H1 (cell line): ENCODE results near the gene EVC2. TPM values are rescaled to one million over a fixed set of nuclear protein-coding genes. Genes with fewer than 3 reads are reported as not detected.

Source experiments
- CTCF ChIA-PET: fragments of 300-600 bp; sonication (Branson Sonifier 250); formaldehyde crosslinking; loops from one replicate; lab custom pipeline; 2021; ENCODE audit not compliant: partially characterized antibody; lab: Charles Lee
- POLR2A ChIA-PET: fragments of 300-600 bp; sonication (Branson Sonifier 250); formaldehyde crosslinking; loops from one replicate; lab custom pipeline; 2021; ENCODE audit warnings: inconsistent platforms; ENCODE audit not compliant: partially characterized antibody; lab: Charles Lee
- DNase-seq, 2 experiments: peaks; one replicate each; pipeline versions ENCODE4 v3.0.0 to v3.0.0-alpha.2; 2010 to 2022; ENCODE audit warnings: low spot score in 2 of 2, low read depth in 1 of 2, mixed read lengths in 1 of 2
- FAIRE-seq: peaks from 2 replicates; lab custom pipeline; 2011; peaks lifted over from hg19 to GRCh38; lab: Jason Lieb, UNC
- H2AFZ ChIP-seq: 2 replicates; pipeline ENCODE4 v1.8.1; 2012; ENCODE audit warnings: low read length, inconsistent platforms
- H2AK5ac ChIP-seq: 2 replicates; pipeline ENCODE4 v1.6.1; 2013; ENCODE audit warnings: low read depth, low read length
- H2BK120ac ChIP-seq: replicated peaks from 2 replicates; pipeline ENCODE3; 2013; ENCODE audit warnings: low read depth, low read length, inconsistent platforms
- H2BK12ac ChIP-seq: 2 replicates; pipeline ENCODE4 v1.6.1; 2013; ENCODE audit warnings: low read depth, low read length
- H2BK15ac ChIP-seq: 2 replicates; pipeline ENCODE4 v1.6.1; 2013; ENCODE audit warnings: low read length
- H2BK20ac ChIP-seq: 2 replicates; pipeline ENCODE4 v1.6.1; 2013; ENCODE audit warnings: low read length
- H2BK5ac ChIP-seq: 2 replicates; pipeline ENCODE4 v1.6.1; 2013; ENCODE audit warnings: low read depth, low read length
- H3K14ac ChIP-seq: 2 replicates; pipeline ENCODE4 v1.6.1; 2013; ENCODE audit warnings: inconsistent platforms; ENCODE audit not compliant: insufficient read length
- H3K18ac ChIP-seq: 2 replicates; pipeline ENCODE4 v1.6.1; 2013; ENCODE audit warnings: low read length; ENCODE audit errors: extremely low read depth
- H3K23ac ChIP-seq: 2 replicates; pipeline ENCODE4 v1.6.1; 2013; ENCODE audit warnings: inconsistent platforms; ENCODE audit not compliant: insufficient read length
- H3K23me2 ChIP-seq: 2 replicates; pipeline ENCODE4 v1.6.1; 2013; ENCODE audit warnings: low read depth, low read length
- H3K27ac ChIP-seq: 2 replicates; pipeline ENCODE4 v1.6.1; 2011; ENCODE audit warnings: low read depth, low read length, inconsistent platforms
- H3K27me3 ChIP-seq, 4 experiments: replicated peaks in 1 of 4; 1 replicate in 1 of 4; 2 replicates in 3 of 4; pipeline versions ENCODE4 v1.6.1 to v1.8.1; 2011 to 2013; ENCODE audit warnings: low read length in 3 of 4, mild to moderate bottlenecking in 3 of 4, inconsistent platforms in 2 of 4, mixed read lengths in 2 of 4, moderate library complexity in 1 of 4; ENCODE audit not compliant: control insufficient read depth in 3 of 4, insufficient read depth in 3 of 4; ENCODE audit errors: extremely low read depth in 1 of 4
- H3K36me3 ChIP-seq, 4 experiments: 2 replicates each; pipeline versions ENCODE4 v1.6.1 to v1.8.1; 2011 to 2013; ENCODE audit warnings: mild to moderate bottlenecking in 4 of 4, low read length in 3 of 4, moderate library complexity in 2 of 4, control low read depth in 1 of 4, inconsistent platforms in 1 of 4; ENCODE audit not compliant: insufficient read depth in 4 of 4, control insufficient read depth in 2 of 4
- H3K4ac ChIP-seq: replicated peaks from 2 replicates; pipeline ENCODE3; 2013; ENCODE audit warnings: low read length, low read depth, mixed read lengths, inconsistent platforms; ENCODE audit not compliant: insufficient read length
- H3K4me1 ChIP-seq, 4 experiments: replicated peaks in 1 of 4; 1 replicate in 1 of 4; 2 replicates in 3 of 4; pipeline versions ENCODE4 v1.6.1 to v1.8.1; 2011 to 2013; ENCODE audit warnings: low read length in 3 of 4, inconsistent platforms in 2 of 4, mixed read lengths in 1 of 4; ENCODE audit not compliant: insufficient read depth in 4 of 4, control insufficient read depth in 3 of 4
- H3K4me2 ChIP-seq, 2 experiments: 2 replicates each; pipeline versions ENCODE4 v1.6.1 to v1.8.1; 2011 to 2013; ENCODE audit warnings: low read depth in 2 of 2, low read length in 2 of 2, control low read depth in 1 of 2, inconsistent platforms in 1 of 2, mild to moderate bottlenecking in 1 of 2; ENCODE audit not compliant: insufficient read depth in 1 of 2
- H3K4me3 ChIP-seq, 4 experiments: fragments of 200-600, 300-600 bp in 1 of 4; sonication (generic), shearing (Covaris generic), sonication (Bioruptor Twin) in 1 of 4; 2 replicates each; pipeline versions ENCODE4 v1.5.1 to v1.8.1; 2011 to 2016; ENCODE audit warnings: low read length in 4 of 4, low read depth in 3 of 4, control low read depth in 2 of 4, inconsistent platforms in 2 of 4, mild to moderate bottlenecking in 2 of 4, mixed read lengths in 1 of 4, moderate library complexity in 1 of 4; ENCODE audit not compliant: insufficient read depth in 2 of 4; ENCODE audit errors: extremely low read depth in 1 of 4
- H3K56ac ChIP-seq: replicated peaks from 2 replicates; pipeline ENCODE3; 2013; ENCODE audit warnings: low read depth, mild to moderate bottlenecking, mixed read lengths, low read length, inconsistent platforms; ENCODE audit not compliant: insufficient read length
- H3K79me1 ChIP-seq: 2 replicates; pipeline ENCODE4 v1.6.1; 2013; ENCODE audit warnings: low read depth, low read length, control low read depth
- H3K79me2 ChIP-seq, 2 experiments: 2 replicates each; pipeline versions ENCODE4 v1.6.1 to v1.8.1; 2012 to 2013; ENCODE audit warnings: low read length in 2 of 2, mild to moderate bottlenecking in 2 of 2, inconsistent platforms in 1 of 2; ENCODE audit not compliant: insufficient read depth in 2 of 2, control insufficient read depth in 1 of 2
- H3K9ac ChIP-seq, 4 experiments: replicated peaks in 1 of 4; 1 replicate in 1 of 4; 2 replicates in 3 of 4; pipeline versions ENCODE4 v1.6.1 to v1.8.1; 2011 to 2013; ENCODE audit warnings: low read depth in 3 of 4, low read length in 3 of 4, control low read depth in 2 of 4, mild to moderate bottlenecking in 2 of 4, moderate library complexity in 2 of 4, inconsistent platforms in 1 of 4; ENCODE audit errors: extremely low read depth in 1 of 4
- H3K9me3 ChIP-seq, 2 experiments: 2 replicates each; pipeline versions ENCODE4 v1.6.1 to v1.8.1; 2012 to 2013; ENCODE audit warnings: mild to moderate bottlenecking in 2 of 2, moderate library complexity in 2 of 2, control low read depth in 1 of 2, inconsistent platforms in 1 of 2, low read depth in 1 of 2, low read length in 1 of 2, mixed read lengths in 1 of 2; ENCODE audit not compliant: insufficient read depth in 2 of 2
- H4K20me1 ChIP-seq, 2 experiments: replicated peaks in 1 of 2; 2 replicates each; pipeline versions ENCODE3 to v1.8.1; 2011 to 2013; ENCODE audit warnings: inconsistent platforms in 2 of 2, low read length in 2 of 2, mild to moderate bottlenecking in 1 of 2; ENCODE audit not compliant: insufficient read depth in 2 of 2, control insufficient read depth in 1 of 2
- H4K5ac ChIP-seq: 2 replicates; pipeline ENCODE4 v1.6.1; 2013; ENCODE audit warnings: low read length, low read depth, mixed read lengths, inconsistent platforms; ENCODE audit not compliant: insufficient read length
- H4K8ac ChIP-seq: 2 replicates; pipeline ENCODE4 v1.8.0; 2013; ENCODE audit warnings: mild to moderate bottlenecking, moderate library complexity, low read length, inconsistent platforms; ENCODE audit not compliant: insufficient read depth; ENCODE audit errors: extremely low read depth
- H4K91ac ChIP-seq: replicated peaks from 2 replicates; pipeline ENCODE3; 2013; ENCODE audit warnings: low read length, mixed read lengths, inconsistent platforms; ENCODE audit not compliant: insufficient read length
- CBX8 ChIP-seq: fragments of 300-800, 300-1000 bp; sonication (generic); IDR thresholded peaks from 2 replicates; pipeline ENCODE4 v1.7.1; 2016; ENCODE audit warnings: low read depth, low read length, borderline replicate concordance
- CHD2 ChIP-seq: IDR thresholded peaks from 2 replicates; pipeline ENCODE4 v1.6.1; 2012; ENCODE audit warnings: low read length, improper control_type of control experiment
- CTCF ChIP-seq, 3 experiments: IDR thresholded peaks; 1 replicate in 2 of 3; 2 replicates in 1 of 3; pipeline versions ENCODE4 v1.5.1 to v1.6.1; 2011; ENCODE audit warnings: low read length in 3 of 3, mild to moderate bottlenecking in 3 of 3, inconsistent platforms in 2 of 3, low read depth in 1 of 3, moderate library complexity in 1 of 3; ENCODE audit not compliant: insufficient read depth in 1 of 3; ENCODE audit errors: control extremely low read depth in 1 of 3
- FOSL1 ChIP-seq: IDR thresholded peaks from 2 replicates; pipeline ENCODE4 v1.6.1; 2011; ENCODE audit warnings: mild to moderate bottlenecking, low read depth, low read length, moderate library complexity; ENCODE audit not compliant: insufficient read depth
- HDAC2 ChIP-seq, 2 experiments: fragments of 300-600 bp in 1 of 2; sonication (generic) in 1 of 2; IDR thresholded peaks; 2 replicates each; pipeline ENCODE4 v1.6.1; 2011 to 2012; ENCODE audit warnings: low read depth in 2 of 2, low read length in 2 of 2, mild to moderate bottlenecking in 2 of 2, moderate library complexity in 2 of 2, borderline replicate concordance in 1 of 2, inconsistent platforms in 1 of 2
- RXRA ChIP-seq: IDR thresholded peaks from 2 replicates; pipeline ENCODE4 v1.6.1; 2011; ENCODE audit warnings: low read depth, mild to moderate bottlenecking, low read length, moderate library complexity; ENCODE audit not compliant: insufficient read depth
- WGBS, 2 experiments: shearing (Covaris generic) in 1 of 2; methylation state at CpG; one replicate each; pipeline versions ENCODE4 v1.1.6 to v1.1.7; 2013 to 2015; ENCODE audit warnings: low lambda C conversion rate in 2 of 2, mixed read lengths in 2 of 2, inconsistent platforms in 1 of 2, low coverage in 1 of 2, missing lambda C conversion rate in 1 of 2; ENCODE audit not compliant: insufficient replicate concordance in 2 of 2, insufficient coverage in 1 of 2, insufficient read length in 1 of 2; ENCODE audit errors: extremely low coverage in 1 of 2, missing lambda C conversion rate in 1 of 2; 5-methylcytosine and 5-hydroxymethylcytosine counted together
- polyA plus RNA-seq, 7 experiments: library from polyadenylated mRNA; depleted of rRNA in 3 of 7; stranded (reverse) in 5 of 7; unstranded in 2 of 7; fragments of >200 nt in 5 of 7; fragments of 200-250 nt in 2 of 7; gene quantifications; 1 replicate in 5 of 7; 2 replicates in 1 of 7; 4 replicates in 1 of 7; pipeline versions ENCODE4 v1.2.1 to v1.2.3, GENCODE V29; 2011 to 2013; ENCODE audit warnings: missing spikeins in 2 of 7, mixed read lengths in 2 of 7
- total RNA-seq: library from RNA; stranded (reverse); fragmentation: NEBNext Ultra II Directional; extraction: Animal tissue kit (Norgen Biotek cat#: 25700); gene quantifications from 2 replicates; pipeline ENCODE4 v1.2.1, GENCODE V29; 2021

Gene EVC2
- total and polyA plus RNA-seq, 2 of the 8 experiments (the other 6 are each of a cell fraction or from before 2014, with no cell fraction given) = 0.73 to 5.9 TPM

- TF ChIP-seq RXRA = no peak
- TF ChIP-seq CTCF (IDR thresholded peaks at IDR 0.05; ENCODE audit: control extremely low read depth in 1 of 3, insufficient read depth in 1 of 3, low read depth in 1 of 3, low read length in 3 of 3) = no peak
- no peak for TF ChIP-seq CHD2
- no peak for TF ChIP-seq CBX8
- no peak for TF ChIP-seq HDAC2 (IDR thresholded peaks at IDR 0.05; ENCODE audit: borderline replicate concordance in 1 of 2, low read depth in 2 of 2, low read length in 2 of 2)
- no peak for TF ChIP-seq FOSL1
- Histone ChIP-seq H3K9ac (no peak overlapping the region), H3K79me2 (no peaks in the 10 kb centered on the region), H2AFZ (no peak overlapping the region), H3K36me3 (peaks cover 0 to 2% (median 2%) of the 10 kb centered on the region in 4 experiments; a peak in 2 of 8 replicates), H2BK20ac (no peak overlapping the region), H3K9me3 (no peaks in the 10 kb centered on the region), H3K18ac (no peak overlapping the region), H3K79me1 (no peaks in the 10 kb centered on the region), H3K23ac (no peak overlapping the region), H2BK5ac (no peak overlapping the region), H4K8ac (no peak overlapping the region), H3K27me3 (no peaks in the 10 kb centered on the region), H3K14ac (no peak overlapping the region), H3K27ac (no peak overlapping the region), H3K4me3 (no peak overlapping the region), H3K4ac (no peak overlapping the region), H2BK120ac (no peak overlapping the region), H4K91ac (no peak overlapping the region), H4K20me1 (peaks cover 0 to 4% of the 10 kb centered on the region in 2 experiments), H4K5ac (no peak overlapping the region), H2BK12ac (no peak overlapping the region), H3K4me1 (no peaks in the 10 kb centered on the region), H2AK5ac (no peak overlapping the region), H3K4me2 (no peak overlapping the region), H2BK15ac (no peak overlapping the region), H3K23me2 (no peaks in the 10 kb centered on the region; the same call in 1 of the 2 replicates), H3K56ac (no peak overlapping the region)
- POLR2A ChIA-PET = no interaction called here
- CTCF ChIA-PET = interaction anchor here (0.6 to 1.3 kb wide), 4 partner anchors 14 to 90 kb away, joined by 3 to 4 read pairs (median 3); partner anchors contain the start of gene EVC
- DNase-seq = no peak
- no peak for FAIRE-seq
- WGBS, 2 experiments = 87% methylated on average over 7 of the region's 7 CpGs; no CpG with 5 or more reads in 1 of the 2 experiments
These were observed 16.0 kb upstream of the EVC2 start for GRCh38 chr4:5724377-5724776.
